Keratinocyte (primary cell): Measurements from ENCODE around the gene DBNDD1. TPM values are rescaled to one million over a fixed set of nuclear protein-coding genes. Genes with fewer than 3 reads are reported as not detected.

Source experiments
- DNase-seq: peaks from one replicate; pipeline ENCODE4 v3.0.0-alpha.2; 2011; ENCODE audit warnings: low read depth, missing footprints, low spot score
- FAIRE-seq: peaks from 2 replicates; lab custom pipeline; 2011; peaks lifted over from hg19 to GRCh38; lab: Jason Lieb, UNC
- H2AFZ ChIP-seq: 2 replicates; pipeline ENCODE4 v1.6.0; 2012; ENCODE audit warnings: low read length, control low read depth, inconsistent platforms; ENCODE audit not compliant: control insufficient read depth
- H3K27ac ChIP-seq: 2 replicates; pipeline ENCODE4 v1.5.1; 2011; ENCODE audit warnings: low read length; ENCODE audit not compliant: control insufficient read depth, insufficient read depth
- H3K27me3 ChIP-seq: 3 replicates; pipeline ENCODE4 v1.6.0; 2011; ENCODE audit warnings: low read length; ENCODE audit not compliant: control insufficient read depth, insufficient read depth; ENCODE audit errors: extremely low read depth
- H3K36me3 ChIP-seq, 2 experiments: 2 replicates in 1 of 2; 3 replicates in 1 of 2; pipeline ENCODE4 v1.5.1; 2011; ENCODE audit warnings: low read length in 2 of 2, mild to moderate bottlenecking in 1 of 2; ENCODE audit not compliant: control insufficient read depth in 2 of 2, insufficient read depth in 2 of 2; ENCODE audit errors: extremely low read depth in 1 of 2
- H3K4me1 ChIP-seq: 3 replicates; pipeline ENCODE4 v1.5.1; 2011; ENCODE audit warnings: low read length; ENCODE audit not compliant: control insufficient read depth, insufficient read depth; ENCODE audit errors: extremely low read depth
- H3K4me2 ChIP-seq: 3 replicates; pipeline ENCODE4 v1.6.0; 2011; ENCODE audit warnings: low read depth, low read length; ENCODE audit not compliant: control insufficient read depth, insufficient read depth; ENCODE audit errors: extremely low read depth
- H3K4me3 ChIP-seq, 3 experiments: fragments of 200-600 bp in 1 of 3; sonication (generic) in 1 of 3; 2 replicates in 2 of 3; 3 replicates in 1 of 3; pipeline ENCODE4 v1.5.1; 2011 to 2016; ENCODE audit warnings: low read length in 3 of 3, mild to moderate bottlenecking in 3 of 3, control low read depth in 2 of 3, inconsistent platforms in 1 of 3, low read depth in 1 of 3, mixed read lengths in 1 of 3, mixed run types in 1 of 3, moderate library complexity in 1 of 3; ENCODE audit not compliant: control insufficient read depth in 2 of 3, insufficient read depth in 2 of 3; ENCODE audit errors: extremely low read depth in 1 of 3
- H3K79me2 ChIP-seq: 2 replicates; pipeline ENCODE4 v1.6.0; 2012; ENCODE audit warnings: low read length; ENCODE audit not compliant: control insufficient read depth, insufficient read depth
- H3K9ac ChIP-seq: 3 replicates; pipeline ENCODE4 v1.6.0; 2011; ENCODE audit warnings: low read length; ENCODE audit not compliant: control insufficient read depth, insufficient read depth; ENCODE audit errors: extremely low read depth
- H3K9me1 ChIP-seq: 3 replicates; pipeline ENCODE4 v1.6.0; 2011; ENCODE audit warnings: low read length; ENCODE audit not compliant: control insufficient read depth, insufficient read depth; ENCODE audit errors: extremely low read depth
- H3K9me3 ChIP-seq: 2 replicates; pipeline ENCODE4 v1.5.1; 2012; ENCODE audit warnings: low read depth, low read length; ENCODE audit not compliant: control insufficient read depth
- H4K20me1 ChIP-seq: 3 replicates; pipeline ENCODE4 v1.6.0; 2011; ENCODE audit warnings: low read length; ENCODE audit not compliant: control insufficient read depth, insufficient read depth; ENCODE audit errors: extremely low read depth
- EZH2 ChIP-seq: IDR thresholded peaks from one replicate; pipeline ENCODE4 v1.6.1; 2012; ENCODE audit warnings: inconsistent platforms, mild to moderate bottlenecking, low read length, moderate library complexity
- dilution Hi-C: fragments of 300-500 bp; cut with MboI; formaldehyde crosslinking; loops from one replicate; pipeline ENCODE4 v1.7.0; 2020; ENCODE audit warnings: low sequenced_read_pairs; ENCODE audit not compliant: extremely low pct_ligation_motif_present
- polyA plus RNA-seq, 5 experiments: library from polyadenylated mRNA; depleted of rRNA in 3 of 5; stranded (reverse) in 3 of 5; stranded (forward) in 1 of 5; unstranded in 1 of 5; fragments of >200 nt; gene quantifications; 1 replicate in 1 of 5; 2 replicates in 3 of 5; 3 replicates in 1 of 5; pipeline versions ENCODE4 v1.2.1 to v1.2.3, GENCODE V29; 2011 to 2012; ENCODE audit warnings: missing spikeins in 2 of 5, low read depth in 1 of 5, low replicate concordance in 1 of 5
- TF ChIP-seq, protein P1 (sequence below), 3 experiments: IDR thresholded peaks in 1 of 3; conservative IDR thresholded peaks in 1 of 3; optimal IDR thresholded peaks in 1 of 3; 2 replicates in 2 of 3; 3 replicates in 1 of 3; pipeline versions ENCODE3 to v1.5.1; 2011; ENCODE audit warnings: low read length in 3 of 3, mild to moderate bottlenecking in 3 of 3, moderate library complexity in 2 of 3, control low read depth in 1 of 3, inconsistent platforms in 1 of 3; ENCODE audit not compliant: insufficient read depth in 2 of 3; ENCODE audit errors: extremely low read depth in 1 of 3

DBNDD1 gene
- polyA plus RNA-seq, 1 donor (not counting 4 experiments of a cell fraction or from before 2014, with no cell fraction given) = 1.7 TPM

DNA sequence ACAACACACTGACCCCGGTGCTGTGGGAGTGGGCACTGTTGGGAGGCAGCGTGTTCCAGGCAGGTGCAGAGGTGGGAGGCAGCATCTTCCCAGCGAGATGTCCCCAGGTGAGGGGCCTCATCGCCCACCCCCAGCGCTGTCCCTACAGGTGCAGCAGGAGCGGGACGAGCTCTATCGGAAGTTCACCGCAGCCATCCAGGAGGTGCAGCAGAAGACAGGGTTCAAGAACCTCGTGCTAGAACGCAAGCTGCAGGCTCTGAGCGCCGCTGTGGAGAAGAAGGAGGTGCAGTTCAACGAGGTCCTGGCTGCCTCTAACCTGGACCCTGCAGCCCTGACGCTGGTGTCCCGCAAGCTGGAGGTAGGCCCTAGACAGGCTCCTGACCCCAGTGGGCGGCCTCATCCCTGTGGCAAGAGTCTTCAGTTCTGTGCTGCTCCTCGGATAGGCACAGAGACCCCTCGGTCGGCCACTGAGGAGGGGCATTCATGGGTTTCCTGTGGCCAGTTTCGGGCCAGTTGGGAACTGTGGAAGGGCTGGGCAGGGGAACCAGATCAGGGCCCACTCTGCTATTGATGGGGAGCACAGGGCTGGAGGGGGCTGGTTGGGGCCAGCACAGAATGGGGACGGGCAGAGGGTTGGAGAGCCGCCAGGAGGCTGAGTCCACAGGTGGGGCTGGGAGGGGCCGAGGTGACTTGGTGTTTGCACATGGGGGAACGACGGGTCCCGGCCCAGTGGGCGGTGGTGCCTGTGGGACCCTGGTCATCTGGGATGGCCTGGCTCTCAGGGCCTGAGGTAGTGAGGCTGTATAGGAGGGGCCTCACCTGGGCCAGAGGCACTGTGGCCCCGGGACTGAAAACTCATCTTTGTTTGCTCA lies 21.1 kb upstream of the DBNDD1 start:
- Histone ChIP-seq H3K27ac (no peak overlapping the region), H4K20me1 (peaks cover 4% of the 10 kb centered on the region), H3K4me1 (peaks cover 13% of the 10 kb centered on the region), H3K27me3 (no peaks in the 10 kb centered on the region), H3K9me3 (no peaks in the 10 kb centered on the region), H3K9me1 (peaks cover 4% of the 10 kb centered on the region), H2AFZ (no peak overlapping the region), H3K36me3 (peaks cover 28 to 29% of the 10 kb centered on the region in 2 experiments), H3K4me2 (no peak overlapping the region), H3K4me3 (no peak overlapping the region), H3K79me2 (no peaks in the 10 kb centered on the region), H3K9ac (no peak overlapping the region)
- no peak for DNase-seq
- TF ChIP-seq EZH2 = no peak
- TF ChIP-seq, protein P1, sequence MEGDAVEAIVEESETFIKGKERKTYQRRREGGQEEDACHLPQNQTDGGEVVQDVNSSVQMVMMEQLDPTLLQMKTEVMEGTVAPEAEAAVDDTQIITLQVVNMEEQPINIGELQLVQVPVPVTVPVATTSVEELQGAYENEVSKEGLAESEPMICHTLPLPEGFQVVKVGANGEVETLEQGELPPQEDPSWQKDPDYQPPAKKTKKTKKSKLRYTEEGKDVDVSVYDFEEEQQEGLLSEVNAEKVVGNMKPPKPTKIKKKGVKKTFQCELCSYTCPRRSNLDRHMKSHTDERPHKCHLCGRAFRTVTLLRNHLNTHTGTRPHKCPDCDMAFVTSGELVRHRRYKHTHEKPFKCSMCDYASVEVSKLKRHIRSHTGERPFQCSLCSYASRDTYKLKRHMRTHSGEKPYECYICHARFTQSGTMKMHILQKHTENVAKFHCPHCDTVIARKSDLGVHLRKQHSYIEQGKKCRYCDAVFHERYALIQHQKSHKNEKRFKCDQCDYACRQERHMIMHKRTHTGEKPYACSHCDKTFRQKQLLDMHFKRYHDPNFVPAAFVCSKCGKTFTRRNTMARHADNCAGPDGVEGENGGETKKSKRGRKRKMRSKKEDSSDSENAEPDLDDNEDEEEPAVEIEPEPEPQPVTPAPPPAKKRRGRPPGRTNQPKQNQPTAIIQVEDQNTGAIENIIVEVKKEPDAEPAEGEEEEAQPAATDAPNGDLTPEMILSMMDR (optimal IDR thresholded peaks at IDR 0.05 in 1 of 3, IDR thresholded peaks at IDR 0.05 in 1 of 3, conservative IDR thresholded peaks at IDR 0.05 in 1 of 3; ENCODE audit: extremely low read depth in 1 of 3, insufficient read depth in 2 of 3, low read length in 3 of 3) = no peak
- dilution Hi-C loops = no loop called here
- FAIRE-seq = no peak

DNA sequence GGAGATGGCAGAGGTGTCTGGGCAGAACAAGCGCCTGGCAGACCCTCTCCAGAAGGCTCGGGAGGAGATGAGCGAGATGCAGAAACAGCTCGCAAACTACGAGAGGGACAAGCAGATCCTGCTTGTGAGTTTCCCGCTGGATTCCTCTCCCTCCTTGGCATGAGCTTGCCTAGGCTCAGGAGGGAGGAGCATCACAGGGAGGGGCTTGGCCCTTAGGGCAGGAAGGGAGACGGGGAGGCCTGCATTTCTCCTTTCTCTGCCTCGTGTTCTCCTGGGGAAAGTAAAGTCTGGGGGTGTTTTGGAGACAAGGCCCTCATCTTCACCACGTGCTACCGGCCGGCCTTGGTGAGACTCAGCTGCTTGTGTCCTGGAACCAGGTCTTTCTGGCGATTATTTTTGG lies 18.0 kb upstream of the DBNDD1 start:
- dilution Hi-C loops = no loop called here
- H3K9ac ChIP-seq = no peak overlapping the region
- no peaks in the 10 kb centered on the region for H3K27me3 ChIP-seq
- no peaks in the 10 kb centered on the region for H3K4me1 ChIP-seq
- peaks cover 32 to 38% of the 10 kb centered on the region in 2 experiments for H3K36me3 ChIP-seq
- H3K4me3 ChIP-seq = no peak overlapping the region
- no peaks in the 10 kb centered on the region for H4K20me1 ChIP-seq
- H3K4me2 ChIP-seq = no peak overlapping the region
- H3K9me1 ChIP-seq = no peaks in the 10 kb centered on the region
- no peak overlapping the region for H3K27ac ChIP-seq
- no peaks in the 10 kb centered on the region for H3K9me3 ChIP-seq
- no peak overlapping the region for H2AFZ ChIP-seq
- TF ChIP-seq, protein P1 (optimal IDR thresholded peaks at IDR 0.05 in 1 of 3, IDR thresholded peaks at IDR 0.05 in 1 of 3, conservative IDR thresholded peaks at IDR 0.05 in 1 of 3; ENCODE audit: extremely low read depth in 1 of 3, insufficient read depth in 2 of 3, low read length in 3 of 3) = no peak
- no peak for TF ChIP-seq EZH2
- no peaks in the 10 kb centered on the region for H3K79me2 ChIP-seq
- FAIRE-seq (no peak), DNase-seq (no peak)
